H1 (cell line): ENCODE measurements around the gene GPR176. TPM values are rescaled to one million over a fixed set of nuclear protein-coding genes. Genes with fewer than 3 reads are reported as not detected.
A peak's percentile ranks its signal among the peaks of the same experiment; 100 is the strongest.

Experiments used
- CTCF ChIA-PET: fragments of 300-600 bp; sonication (Branson Sonifier 250); formaldehyde crosslinking; loops from one replicate; lab custom pipeline; 2021; ENCODE audit not compliant: partially characterized antibody; lab: Charles Lee
- POLR2A ChIA-PET: fragments of 300-600 bp; sonication (Branson Sonifier 250); formaldehyde crosslinking; loops from one replicate; lab custom pipeline; 2021; ENCODE audit warnings: inconsistent platforms; ENCODE audit not compliant: partially characterized antibody; lab: Charles Lee
- DNase-seq, 2 experiments: peaks; one replicate each; pipeline versions ENCODE4 v3.0.0 to v3.0.0-alpha.2; 2010 to 2022; ENCODE audit warnings: low spot score in 2 of 2, low read depth in 1 of 2, mixed read lengths in 1 of 2
- FAIRE-seq: peaks from 2 replicates; lab custom pipeline; 2011; peaks lifted over from hg19 to GRCh38; lab: Jason Lieb, UNC
- H2AFZ ChIP-seq: 2 replicates; pipeline ENCODE4 v1.8.1; 2012; ENCODE audit warnings: low read length, inconsistent platforms
- H2AK5ac ChIP-seq: 2 replicates; pipeline ENCODE4 v1.6.1; 2013; ENCODE audit warnings: low read depth, low read length
- H2BK120ac ChIP-seq: replicated peaks from 2 replicates; pipeline ENCODE3; 2013; ENCODE audit warnings: low read depth, low read length, inconsistent platforms
- H2BK12ac ChIP-seq: 2 replicates; pipeline ENCODE4 v1.6.1; 2013; ENCODE audit warnings: low read depth, low read length
- H2BK15ac ChIP-seq: 2 replicates; pipeline ENCODE4 v1.6.1; 2013; ENCODE audit warnings: low read length
- H2BK20ac ChIP-seq: 2 replicates; pipeline ENCODE4 v1.6.1; 2013; ENCODE audit warnings: low read length
- H2BK5ac ChIP-seq: 2 replicates; pipeline ENCODE4 v1.6.1; 2013; ENCODE audit warnings: low read depth, low read length
- H3K14ac ChIP-seq: 2 replicates; pipeline ENCODE4 v1.6.1; 2013; ENCODE audit warnings: inconsistent platforms; ENCODE audit not compliant: insufficient read length
- H3K18ac ChIP-seq: 2 replicates; pipeline ENCODE4 v1.6.1; 2013; ENCODE audit warnings: low read length; ENCODE audit errors: extremely low read depth
- H3K23ac ChIP-seq: 2 replicates; pipeline ENCODE4 v1.6.1; 2013; ENCODE audit warnings: inconsistent platforms; ENCODE audit not compliant: insufficient read length
- H3K23me2 ChIP-seq: 2 replicates; pipeline ENCODE4 v1.6.1; 2013; ENCODE audit warnings: low read depth, low read length
- H3K27ac ChIP-seq: 2 replicates; pipeline ENCODE4 v1.6.1; 2011; ENCODE audit warnings: low read depth, low read length, inconsistent platforms
- H3K27me3 ChIP-seq, 4 experiments: replicated peaks in 1 of 4; 1 replicate in 1 of 4; 2 replicates in 3 of 4; pipeline versions ENCODE4 v1.6.1 to v1.8.1; 2011 to 2013; ENCODE audit warnings: low read length in 3 of 4, mild to moderate bottlenecking in 3 of 4, inconsistent platforms in 2 of 4, mixed read lengths in 2 of 4, moderate library complexity in 1 of 4; ENCODE audit not compliant: control insufficient read depth in 3 of 4, insufficient read depth in 3 of 4; ENCODE audit errors: extremely low read depth in 1 of 4
- H3K36me3 ChIP-seq, 4 experiments: 2 replicates each; pipeline versions ENCODE4 v1.6.1 to v1.8.1; 2011 to 2013; ENCODE audit warnings: mild to moderate bottlenecking in 4 of 4, low read length in 3 of 4, moderate library complexity in 2 of 4, control low read depth in 1 of 4, inconsistent platforms in 1 of 4; ENCODE audit not compliant: insufficient read depth in 4 of 4, control insufficient read depth in 2 of 4
- H3K4ac ChIP-seq: replicated peaks from 2 replicates; pipeline ENCODE3; 2013; ENCODE audit warnings: low read length, low read depth, mixed read lengths, inconsistent platforms; ENCODE audit not compliant: insufficient read length
- H3K4me1 ChIP-seq, 4 experiments: replicated peaks in 1 of 4; 1 replicate in 1 of 4; 2 replicates in 3 of 4; pipeline versions ENCODE4 v1.6.1 to v1.8.1; 2011 to 2013; ENCODE audit warnings: low read length in 3 of 4, inconsistent platforms in 2 of 4, mixed read lengths in 1 of 4; ENCODE audit not compliant: insufficient read depth in 4 of 4, control insufficient read depth in 3 of 4
- H3K4me2 ChIP-seq, 2 experiments: 2 replicates each; pipeline versions ENCODE4 v1.6.1 to v1.8.1; 2011 to 2013; ENCODE audit warnings: low read depth in 2 of 2, low read length in 2 of 2, control low read depth in 1 of 2, inconsistent platforms in 1 of 2, mild to moderate bottlenecking in 1 of 2; ENCODE audit not compliant: insufficient read depth in 1 of 2
- H3K4me3 ChIP-seq, 4 experiments: fragments of 200-600, 300-600 bp in 1 of 4; sonication (generic), shearing (Covaris generic), sonication (Bioruptor Twin) in 1 of 4; 2 replicates each; pipeline versions ENCODE4 v1.5.1 to v1.8.1; 2011 to 2016; ENCODE audit warnings: low read length in 4 of 4, low read depth in 3 of 4, control low read depth in 2 of 4, inconsistent platforms in 2 of 4, mild to moderate bottlenecking in 2 of 4, mixed read lengths in 1 of 4, moderate library complexity in 1 of 4; ENCODE audit not compliant: insufficient read depth in 2 of 4; ENCODE audit errors: extremely low read depth in 1 of 4
- H3K56ac ChIP-seq: replicated peaks from 2 replicates; pipeline ENCODE3; 2013; ENCODE audit warnings: low read depth, mild to moderate bottlenecking, mixed read lengths, low read length, inconsistent platforms; ENCODE audit not compliant: insufficient read length
- H3K79me1 ChIP-seq: 2 replicates; pipeline ENCODE4 v1.6.1; 2013; ENCODE audit warnings: low read depth, low read length, control low read depth
- H3K79me2 ChIP-seq, 2 experiments: 2 replicates each; pipeline versions ENCODE4 v1.6.1 to v1.8.1; 2012 to 2013; ENCODE audit warnings: low read length in 2 of 2, mild to moderate bottlenecking in 2 of 2, inconsistent platforms in 1 of 2; ENCODE audit not compliant: insufficient read depth in 2 of 2, control insufficient read depth in 1 of 2
- H3K9ac ChIP-seq, 4 experiments: replicated peaks in 1 of 4; 1 replicate in 1 of 4; 2 replicates in 3 of 4; pipeline versions ENCODE4 v1.6.1 to v1.8.1; 2011 to 2013; ENCODE audit warnings: low read depth in 3 of 4, low read length in 3 of 4, control low read depth in 2 of 4, mild to moderate bottlenecking in 2 of 4, moderate library complexity in 2 of 4, inconsistent platforms in 1 of 4; ENCODE audit errors: extremely low read depth in 1 of 4
- H3K9me3 ChIP-seq, 2 experiments: 2 replicates each; pipeline versions ENCODE4 v1.6.1 to v1.8.1; 2012 to 2013; ENCODE audit warnings: mild to moderate bottlenecking in 2 of 2, moderate library complexity in 2 of 2, control low read depth in 1 of 2, inconsistent platforms in 1 of 2, low read depth in 1 of 2, low read length in 1 of 2, mixed read lengths in 1 of 2; ENCODE audit not compliant: insufficient read depth in 2 of 2
- H4K20me1 ChIP-seq, 2 experiments: replicated peaks in 1 of 2; 2 replicates each; pipeline versions ENCODE3 to v1.8.1; 2011 to 2013; ENCODE audit warnings: inconsistent platforms in 2 of 2, low read length in 2 of 2, mild to moderate bottlenecking in 1 of 2; ENCODE audit not compliant: insufficient read depth in 2 of 2, control insufficient read depth in 1 of 2
- H4K5ac ChIP-seq: 2 replicates; pipeline ENCODE4 v1.6.1; 2013; ENCODE audit warnings: low read length, low read depth, mixed read lengths, inconsistent platforms; ENCODE audit not compliant: insufficient read length
- H4K8ac ChIP-seq: 2 replicates; pipeline ENCODE4 v1.8.0; 2013; ENCODE audit warnings: mild to moderate bottlenecking, moderate library complexity, low read length, inconsistent platforms; ENCODE audit not compliant: insufficient read depth; ENCODE audit errors: extremely low read depth
- H4K91ac ChIP-seq: replicated peaks from 2 replicates; pipeline ENCODE3; 2013; ENCODE audit warnings: low read length, mixed read lengths, inconsistent platforms; ENCODE audit not compliant: insufficient read length
- SAP30 ChIP-seq: fragments of 300-600 bp; sonication (generic); IDR thresholded peaks from 2 replicates; pipeline ENCODE4 v1.7.1; 2012; ENCODE audit warnings: low read length, moderate library complexity, mild to moderate bottlenecking, inconsistent platforms; ENCODE audit not compliant: insufficient read depth, insufficient replicate concordance
- WGBS, 2 experiments: shearing (Covaris generic) in 1 of 2; methylation state at CpG; one replicate each; pipeline versions ENCODE4 v1.1.6 to v1.1.7; 2013 to 2015; ENCODE audit warnings: low lambda C conversion rate in 2 of 2, mixed read lengths in 2 of 2, inconsistent platforms in 1 of 2, low coverage in 1 of 2, missing lambda C conversion rate in 1 of 2; ENCODE audit not compliant: insufficient replicate concordance in 2 of 2, insufficient coverage in 1 of 2, insufficient read length in 1 of 2; ENCODE audit errors: extremely low coverage in 1 of 2, missing lambda C conversion rate in 1 of 2; 5-methylcytosine and 5-hydroxymethylcytosine counted together
- polyA plus RNA-seq, 7 experiments: library from polyadenylated mRNA; depleted of rRNA in 3 of 7; stranded (reverse) in 5 of 7; unstranded in 2 of 7; fragments of >200 nt in 5 of 7; fragments of 200-250 nt in 2 of 7; gene quantifications; 1 replicate in 5 of 7; 2 replicates in 1 of 7; 4 replicates in 1 of 7; pipeline versions ENCODE4 v1.2.1 to v1.2.3, GENCODE V29; 2011 to 2013; ENCODE audit warnings: missing spikeins in 2 of 7, mixed read lengths in 2 of 7
- total RNA-seq: library from RNA; stranded (reverse); fragmentation: NEBNext Ultra II Directional; extraction: Animal tissue kit (Norgen Biotek cat#: 25700); gene quantifications from 2 replicates; pipeline ENCODE4 v1.2.1, GENCODE V29; 2021

GPR176 gene
- total and polyA plus RNA-seq, 2 of the 8 experiments (the other 6 are each of a cell fraction or from before 2014, with no cell fraction given) = 190 to 281 TPM

GRCh38 chr15:39908186-39908585 lies 11.9 kb downstream of the GPR176 start:
- H3K56ac ChIP-seq = no peak overlapping the region
- no peak overlapping the region for H2BK5ac ChIP-seq
- no peak overlapping the region for H3K23ac ChIP-seq
- H2BK15ac ChIP-seq = 0 out of 2 replicates have a peak overlapping the region, but pooled peaks have one; percentile 8
- peak overlapping the region; percentile 28; the same call in 1 of the 2 replicates for H2BK12ac ChIP-seq
- H3K23me2 ChIP-seq = no peaks in the 10 kb centered on the region
- H2AK5ac ChIP-seq = no peak overlapping the region
- DNase-seq (no peak), FAIRE-seq (no peak)
- H2BK120ac ChIP-seq = no peak overlapping the region
- no peak overlapping the region for H3K9ac ChIP-seq
- no peak overlapping the region for H4K8ac ChIP-seq
- H2AFZ ChIP-seq = no peak overlapping the region
- H3K79me2 ChIP-seq = peaks cover 31 to 100% of the 10 kb centered on the region in 2 experiments
- no peak overlapping the region for H2BK20ac ChIP-seq
- no peak overlapping the region for H4K91ac ChIP-seq
- no peak overlapping the region for H3K14ac ChIP-seq
- no peaks in the 10 kb centered on the region for H3K27me3 ChIP-seq
- no peak for TF ChIP-seq SAP30
- no peak overlapping the region for H3K27ac ChIP-seq
- no peaks in the 10 kb centered on the region for H3K9me3 ChIP-seq
- peak overlapping the region in 1 of 2 experiments; percentile 60; a peak in 1 of 4 replicates for H3K4me2 ChIP-seq
- ChIA-PET POLR2A (interaction anchor here (0.9 to 3.8 kb wide), 11 partner anchors 7 to 96 kb away, joined by 3 to 27 read pairs (median 6); partner anchors contain the start of genes EIF2AK4 and GPR176), CTCF (interaction anchor here (0.6 to 2.2 kb wide), 7 partner anchors 10 to 121 kb away, joined by 3 to 7 read pairs (median 3); no protein-coding TSS in a partner anchor)
- H3K4ac ChIP-seq = no peak overlapping the region
- H3K4me3 ChIP-seq = no peak overlapping the region
- WGBS, 2 experiments = 80% methylated on average over 1 of the region's 1 CpG; no CpG with 5 or more reads in 1 of the 2 experiments
- peaks cover 7% of the 10 kb centered on the region for H3K79me1 ChIP-seq
- peaks cover 17 to 42% (median 40%) of the 10 kb centered on the region in 4 experiments for H3K4me1 ChIP-seq
- H3K18ac ChIP-seq = no peak overlapping the region
- H4K5ac ChIP-seq = no peak overlapping the region
- H4K20me1 ChIP-seq = peaks cover 10 to 17% of the 10 kb centered on the region in 2 experiments
- peaks cover 0 to 19% (median 0%) of the 10 kb centered on the region in 4 experiments; a peak in 3 of 8 replicates for H3K36me3 ChIP-seq
